SK-N-SH (cell line): Measurements from ENCODE around the gene WBP1L. TPM values are rescaled to one million over a fixed set of nuclear protein-coding genes. Genes with fewer than 3 reads are reported as not detected.

Experiments used
- CTCF ChIA-PET: fragments of 300-600, 350-600 bp; formaldehyde crosslinking; extraction: SDS; loops from one replicate; lab custom pipeline; 2021; lab: Yijun Ruan, JAX
- POLR2A ChIA-PET: fragments of 350-600 bp; sonication (Branson Sonifier 250); formaldehyde crosslinking; extraction: SDS; loops from one replicate; lab custom pipeline; 2020; ENCODE audit warnings: antibody characterized with exemption, inconsistent platforms; lab: Yijun Ruan, JAX
- DNase-seq: peaks from one replicate; pipeline ENCODE4 v3.0.0; 2012
- H2AFZ ChIP-seq: fragments of 200-600 bp; sonication (generic); 2 replicates; pipeline ENCODE4 v1.8.1; 2016; ENCODE audit warnings: antibody characterized with exemption, mild to moderate bottlenecking, low read depth
- H3F3A ChIP-seq: fragments of 200-600 bp; sonication (generic); replicated peaks from 2 replicates; pipeline ENCODE3; 2016; ENCODE audit warnings: antibody characterized with exemption, mild to moderate bottlenecking; ENCODE audit not compliant: insufficient read depth
- H3K27ac ChIP-seq, 2 experiments: fragments of 200-500 bp in 1 of 2; fragments of 200-600 bp in 1 of 2; sonication (Bioruptor generic) in 1 of 2; sonication (generic), shearing (Covaris generic) in 1 of 2; 2 replicates each; pipeline versions ENCODE4 v1.5.1 to v1.6.1; 2014 to 2016; ENCODE audit warnings: low read depth in 2 of 2, inconsistent platforms in 1 of 2, low read length in 1 of 2, mild to moderate bottlenecking in 1 of 2, mixed read lengths in 1 of 2
- H3K27me3 ChIP-seq: fragments of 200-600 bp; sonication (generic), shearing (Covaris generic); 2 replicates; pipeline ENCODE4 v1.6.1; 2016; ENCODE audit warnings: mixed run types; ENCODE audit not compliant: insufficient read depth
- H3K36me3 ChIP-seq, 2 experiments: fragments of 200-500 bp in 1 of 2; fragments of 200-600 bp in 1 of 2; sonication (Bioruptor generic) in 1 of 2; sonication (generic) in 1 of 2; replicated peaks in 1 of 2; 2 replicates each; pipeline versions ENCODE3 to v1.5.1; 2014 to 2016; ENCODE audit warnings: low read length in 1 of 2, mild to moderate bottlenecking in 1 of 2; ENCODE audit not compliant: insufficient read depth in 2 of 2, control insufficient read depth in 1 of 2
- H3K4me1 ChIP-seq, 2 experiments: fragments of 200-500 bp in 1 of 2; fragments of 200-600 bp in 1 of 2; sonication (Bioruptor generic) in 1 of 2; sonication (generic), shearing (Covaris generic) in 1 of 2; 2 replicates each; pipeline versions ENCODE4 v1.5.1 to v1.6.1; 2014 to 2016; ENCODE audit warnings: low read depth in 1 of 2, low read length in 1 of 2, mixed run types in 1 of 2; ENCODE audit not compliant: insufficient read depth in 2 of 2, control insufficient read depth in 1 of 2
- H3K4me2 ChIP-seq: fragments of 200-600 bp; sonication (generic), shearing (Covaris generic); 2 replicates; pipeline ENCODE4 v1.6.1; 2017; ENCODE audit warnings: mixed run types
- H3K4me3 ChIP-seq, 2 experiments: fragments of 200-500 bp in 1 of 2; fragments of 200-600 bp in 1 of 2; sonication (Bioruptor generic) in 1 of 2; sonication (generic), shearing (Covaris generic) in 1 of 2; 2 replicates each; pipeline versions ENCODE4 v1.5.1 to v1.8.1; 2014 to 2016; ENCODE audit warnings: low read depth in 2 of 2, inconsistent platforms in 1 of 2, low read length in 1 of 2, mild to moderate bottlenecking in 1 of 2, mixed read lengths in 1 of 2, moderate library complexity in 1 of 2
- H3K79me2 ChIP-seq: fragments of 200-600 bp; sonication (generic); 2 replicates; pipeline ENCODE4 v1.8.1; 2017; ENCODE audit warnings: mild to moderate bottlenecking; ENCODE audit not compliant: insufficient read depth
- H3K9ac ChIP-seq: fragments of 200-600 bp; sonication (generic); 2 replicates; pipeline ENCODE4 v1.6.1; 2017; ENCODE audit warnings: mixed run types
- H3K9me2 ChIP-seq: fragments of 200-600 bp; sonication (generic); 2 replicates; pipeline ENCODE4 v1.6.1; 2017; ENCODE audit warnings: mixed run types
- H3K9me3 ChIP-seq: fragments of 200-600 bp; sonication (generic); 2 replicates; pipeline ENCODE4 v1.6.1; 2017; ENCODE audit warnings: mixed run types, mild to moderate bottlenecking, moderate library complexity
- H4K20me1 ChIP-seq: fragments of 200-600 bp; sonication (generic); 2 replicates; pipeline ENCODE4 v1.6.1; 2017; ENCODE audit warnings: mild to moderate bottlenecking, mixed run types; ENCODE audit not compliant: insufficient read depth
- CHD2 ChIP-seq: fragments of 150-350 bp; IDR thresholded peaks from 2 replicates; pipeline ENCODE4 v1.6.1; 2018; ENCODE audit warnings: low read length; ENCODE audit not compliant: partially characterized antibody
- ELF1 ChIP-seq: IDR thresholded peaks from 2 replicates; pipeline ENCODE4 v1.4.0; 2012
- FOSL2 ChIP-seq: IDR thresholded peaks from 2 replicates; pipeline ENCODE4 v1.4.0; 2012; ENCODE audit warnings: low read depth, mild to moderate bottlenecking, moderate library complexity, borderline replicate concordance
- FOXJ3 ChIP-seq: sonication (generic); formaldehyde crosslinking; IDR thresholded peaks from 2 replicates; pipeline ENCODE4 v1.5.1; 2020; ENCODE audit warnings: mild to moderate bottlenecking, missing genetic modification reagents
- FOXM1 ChIP-seq: IDR thresholded peaks from 2 replicates; pipeline ENCODE4 v1.4.0; 2012; ENCODE audit warnings: low read depth, mild to moderate bottlenecking
- GATA2 ChIP-seq: sonication (generic); formaldehyde crosslinking; IDR thresholded peaks from 2 replicates; pipeline ENCODE4 v1.5.0; 2020; ENCODE audit warnings: mild to moderate bottlenecking, missing genetic modification reagents
- JUND ChIP-seq: IDR thresholded peaks from 2 replicates; pipeline ENCODE4 v1.4.0; 2012
- MEF2A ChIP-seq: IDR thresholded peaks from 2 replicates; pipeline ENCODE4 v1.4.0; 2012; ENCODE audit warnings: low read depth, borderline replicate concordance
- MXI1 ChIP-seq: IDR thresholded peaks from 2 replicates; pipeline ENCODE4 v1.6.1; 2012; ENCODE audit warnings: mild to moderate bottlenecking, low read depth, low read length, improper control_type of control experiment
- NFIC ChIP-seq: IDR thresholded peaks from 2 replicates; pipeline ENCODE4 v1.4.0; 2012; ENCODE audit warnings: borderline replicate concordance
- NRF1 ChIP-seq: IDR thresholded peaks from 2 replicates; pipeline ENCODE4 v1.6.1; 2012; ENCODE audit warnings: low read depth, mild to moderate bottlenecking, low read length
- POLR2AphosphoS5 ChIP-seq: IDR thresholded peaks from 2 replicates; pipeline ENCODE4 v1.6.1; 2012; ENCODE audit warnings: low read depth, low read length
- RAD21 ChIP-seq: IDR thresholded peaks from 2 replicates; pipeline ENCODE4 v1.6.1; 2012; ENCODE audit warnings: mild to moderate bottlenecking, low read length
- SIN3A ChIP-seq: IDR thresholded peaks from 2 replicates; pipeline ENCODE4 v1.6.1; 2012; ENCODE audit warnings: low read depth, mild to moderate bottlenecking, low read length, moderate library complexity, borderline replicate concordance
- SMC3 ChIP-seq: IDR thresholded peaks from 2 replicates; pipeline ENCODE4 v1.6.1; 2012; ENCODE audit warnings: low read depth, low read length, improper control_type of control experiment
- TEAD4 ChIP-seq: IDR thresholded peaks from 2 replicates; pipeline ENCODE4 v1.4.0; 2012; ENCODE audit warnings: mild to moderate bottlenecking, borderline replicate concordance; ENCODE audit not compliant: insufficient read depth
- YY1 ChIP-seq: IDR thresholded peaks from 2 replicates; pipeline ENCODE4 v1.4.0; 2012; ENCODE audit warnings: low read depth, mild to moderate bottlenecking
- WGBS: methylation state at CpG from one replicate; pipeline ENCODE4 v1.1.6; 2017; ENCODE audit warnings: low lambda C conversion rate; 5-methylcytosine and 5-hydroxymethylcytosine counted together
- polyA plus RNA-seq, 3 experiments: library from polyadenylated mRNA; depleted of rRNA; stranded (reverse); fragments of >200 nt; gene quantifications; 2 replicates each; pipeline ENCODE4 v1.2.3, GENCODE V29; 2012
- TF ChIP-seq, protein P1 (sequence below): IDR thresholded peaks from 2 replicates; pipeline ENCODE4 v1.4.0; 2012; ENCODE audit warnings: low read depth, borderline replicate concordance
- TF ChIP-seq, protein P2 (sequence below): fragments of 150-350 bp; IDR thresholded peaks from 2 replicates; pipeline ENCODE4 v1.6.1; 2017; ENCODE audit warnings: antibody characterized with exemption, low read length, low read depth, borderline replicate concordance
- TF ChIP-seq, protein P3 (sequence below): IDR thresholded peaks from 2 replicates; pipeline ENCODE4; 2012
- TF ChIP-seq, protein P4 (sequence below): IDR thresholded peaks from 2 replicates; pipeline ENCODE4 v1.4.0; 2012; ENCODE audit warnings: low read depth, borderline replicate concordance
- TF ChIP-seq, protein P5 (sequence below): fragments of 150-350 bp; IDR thresholded peaks from 2 replicates; pipeline ENCODE4 v1.6.1; 2016; ENCODE audit warnings: mild to moderate bottlenecking, low read depth, low read length

Gene WBP1L
- polyA plus RNA-seq, 1 of the 3 experiments (the other 2 are of a cell fraction), result 22.8 TPM

DNA sequence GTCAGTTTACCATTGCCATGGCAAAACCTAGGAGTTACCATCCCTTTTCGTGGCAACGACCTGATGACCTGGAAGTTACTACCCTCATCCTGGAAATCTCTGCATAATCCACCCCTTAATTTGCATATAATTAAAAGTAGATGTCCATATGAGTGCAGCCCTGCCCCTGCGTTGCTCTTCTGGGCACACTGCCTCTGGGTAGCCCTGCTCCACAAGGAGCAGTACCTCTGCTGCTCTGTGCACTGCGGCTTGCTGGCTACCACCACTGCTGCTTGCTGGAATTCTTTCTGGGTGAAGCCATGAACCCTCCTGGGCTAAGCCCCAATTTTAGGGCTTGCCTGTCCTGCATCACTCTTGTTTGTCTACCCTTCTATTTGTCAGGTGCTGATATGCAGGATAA, 80.9 kb downstream of the WBP1L start:
- ChIA-PET POLR2A (no interaction called here), CTCF (interaction anchor here (1.0 kb wide), 1 partner anchor 77 kb away, joined by 4 read pairs; no protein-coding TSS in a partner anchor)
- no peaks in the 10 kb centered on the region for H3K4me1 ChIP-seq
- H3K79me2 ChIP-seq, result no peaks in the 10 kb centered on the region
- no peak overlapping the region for H3K9ac ChIP-seq
- no peak overlapping the region for H3K4me3 ChIP-seq
- no peaks in the 10 kb centered on the region for H3F3A ChIP-seq
- TF ChIP-seq TEAD4 (no peak), ELF1 (no peak), JUND (no peak), CHD2 (no peak), POLR2AphosphoS5 (no peak), FOXJ3 (CRISPR knock-in tag) (no peak), MEF2A (no peak), SMC3 (no peak), FOXM1 (no peak), FOSL2 (no peak), GATA2 (no peak), RAD21 (no peak), NFIC (no peak), MXI1 (no peak), YY1 (no peak)
- TF ChIP-seq, protein P1, sequence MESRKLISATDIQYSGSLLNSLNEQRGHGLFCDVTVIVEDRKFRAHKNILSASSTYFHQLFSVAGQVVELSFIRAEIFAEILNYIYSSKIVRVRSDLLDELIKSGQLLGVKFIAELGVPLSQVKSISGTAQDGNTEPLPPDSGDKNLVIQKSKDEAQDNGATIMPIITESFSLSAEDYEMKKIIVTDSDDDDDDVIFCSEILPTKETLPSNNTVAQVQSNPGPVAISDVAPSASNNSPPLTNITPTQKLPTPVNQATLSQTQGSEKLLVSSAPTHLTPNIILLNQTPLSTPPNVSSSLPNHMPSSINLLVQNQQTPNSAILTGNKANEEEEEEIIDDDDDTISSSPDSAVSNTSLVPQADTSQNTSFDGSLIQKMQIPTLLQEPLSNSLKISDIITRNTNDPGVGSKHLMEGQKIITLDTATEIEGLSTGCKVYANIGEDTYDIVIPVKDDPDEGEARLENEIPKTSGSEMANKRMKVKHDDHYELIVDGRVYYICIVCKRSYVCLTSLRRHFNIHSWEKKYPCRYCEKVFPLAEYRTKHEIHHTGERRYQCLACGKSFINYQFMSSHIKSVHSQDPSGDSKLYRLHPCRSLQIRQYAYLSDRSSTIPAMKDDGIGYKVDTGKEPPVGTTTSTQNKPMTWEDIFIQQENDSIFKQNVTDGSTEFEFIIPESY, result no peak
- TF ChIP-seq, protein P2, sequence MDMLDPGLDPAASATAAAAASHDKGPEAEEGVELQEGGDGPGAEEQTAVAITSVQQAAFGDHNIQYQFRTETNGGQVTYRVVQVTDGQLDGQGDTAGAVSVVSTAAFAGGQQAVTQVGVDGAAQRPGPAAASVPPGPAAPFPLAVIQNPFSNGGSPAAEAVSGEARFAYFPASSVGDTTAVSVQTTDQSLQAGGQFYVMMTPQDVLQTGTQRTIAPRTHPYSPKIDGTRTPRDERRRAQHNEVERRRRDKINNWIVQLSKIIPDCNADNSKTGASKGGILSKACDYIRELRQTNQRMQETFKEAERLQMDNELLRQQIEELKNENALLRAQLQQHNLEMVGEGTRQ, result no peak
- no peak overlapping the region for H3K4me2 ChIP-seq
- no peaks in the 10 kb centered on the region for H4K20me1 ChIP-seq
- WGBS, result 77% methylated on average over 4 of the region's 4 CpGs
- H2AFZ ChIP-seq, result no peak overlapping the region
- no peaks in the 10 kb centered on the region for H3K36me3 ChIP-seq
- DNase-seq, result no peak
- no peaks in the 10 kb centered on the region for H3K9me3 ChIP-seq
- no peak overlapping the region for H3K27ac ChIP-seq
- no peaks in the 10 kb centered on the region for H3K9me2 ChIP-seq
- H3K27me3 ChIP-seq, result no peaks in the 10 kb centered on the region

DNA sequence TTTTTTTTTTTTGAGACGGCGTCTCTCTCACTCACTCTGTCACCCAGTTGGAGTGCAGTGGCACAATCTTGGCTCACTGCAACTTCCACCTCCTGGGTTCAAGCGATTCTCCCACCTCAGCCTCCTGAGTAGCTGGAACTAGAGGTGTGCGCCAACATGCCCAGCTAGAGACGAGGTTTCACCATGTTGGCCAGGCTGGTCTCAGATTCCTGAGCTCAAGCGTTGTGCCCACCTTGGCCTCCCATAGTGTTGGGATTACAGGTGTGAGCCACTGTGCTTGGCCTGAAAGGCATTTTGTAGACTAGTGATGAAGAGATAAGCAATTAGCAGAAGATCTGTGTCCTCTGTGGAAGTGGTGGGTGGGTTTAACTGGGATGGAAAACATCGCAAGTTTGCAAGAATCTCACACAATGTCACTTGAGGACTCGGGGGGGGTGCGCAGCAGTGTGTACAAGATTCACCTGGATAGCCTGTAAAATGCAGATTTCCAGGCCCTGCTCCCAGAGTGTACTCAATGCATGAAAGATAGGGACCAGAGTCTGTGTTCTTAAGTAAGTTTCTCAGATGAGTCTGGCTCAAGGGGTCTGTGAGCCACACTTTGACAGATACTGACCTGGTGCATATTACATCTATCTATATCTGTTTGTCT, 82.5 kb downstream of the WBP1L start:
- Histone ChIP-seq H3K4me2 (no peak overlapping the region), H3K9me3 (no peaks in the 10 kb centered on the region), H3K27ac (no peak overlapping the region), H3K36me3 (no peaks in the 10 kb centered on the region), H3F3A (no peaks in the 10 kb centered on the region), H2AFZ (no peak overlapping the region), H3K79me2 (no peaks in the 10 kb centered on the region), H3K9me2 (no peaks in the 10 kb centered on the region), H4K20me1 (no peaks in the 10 kb centered on the region), H3K27me3 (no peaks in the 10 kb centered on the region), H3K4me1 (no peaks in the 10 kb centered on the region), H3K9ac (no peak overlapping the region), H3K4me3 (no peak overlapping the region)
- CTCF ChIA-PET, result interaction anchor here (1.0 to 1.7 kb wide), 2 partner anchors 9 to 92 kb away, joined by 4 read pairs; partner anchors contain the start of gene CNNM2
- DNase-seq, result no peak
- TF ChIP-seq, protein P3, sequence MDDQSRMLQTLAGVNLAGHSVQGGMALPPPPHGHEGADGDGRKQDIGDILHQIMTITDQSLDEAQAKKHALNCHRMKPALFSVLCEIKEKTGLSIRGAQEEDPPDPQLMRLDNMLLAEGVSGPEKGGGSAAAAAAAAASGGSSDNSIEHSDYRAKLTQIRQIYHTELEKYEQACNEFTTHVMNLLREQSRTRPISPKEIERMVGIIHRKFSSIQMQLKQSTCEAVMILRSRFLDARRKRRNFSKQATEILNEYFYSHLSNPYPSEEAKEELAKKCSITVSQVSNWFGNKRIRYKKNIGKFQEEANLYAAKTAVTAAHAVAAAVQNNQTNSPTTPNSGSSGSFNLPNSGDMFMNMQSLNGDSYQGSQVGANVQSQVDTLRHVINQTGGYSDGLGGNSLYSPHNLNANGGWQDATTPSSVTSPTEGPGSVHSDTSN, result no peak
- TF ChIP-seq NRF1, result no peak
- TF ChIP-seq MXI1, result no peak
- no peak for TF ChIP-seq SIN3A
- TF ChIP-seq, protein P4, sequence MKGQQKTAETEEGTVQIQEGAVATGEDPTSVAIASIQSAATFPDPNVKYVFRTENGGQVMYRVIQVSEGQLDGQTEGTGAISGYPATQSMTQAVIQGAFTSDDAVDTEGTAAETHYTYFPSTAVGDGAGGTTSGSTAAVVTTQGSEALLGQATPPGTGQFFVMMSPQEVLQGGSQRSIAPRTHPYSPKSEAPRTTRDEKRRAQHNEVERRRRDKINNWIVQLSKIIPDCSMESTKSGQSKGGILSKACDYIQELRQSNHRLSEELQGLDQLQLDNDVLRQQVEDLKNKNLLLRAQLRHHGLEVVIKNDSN, result no peak
- TF ChIP-seq MEF2A, result no peak
- TF ChIP-seq, protein P5, sequence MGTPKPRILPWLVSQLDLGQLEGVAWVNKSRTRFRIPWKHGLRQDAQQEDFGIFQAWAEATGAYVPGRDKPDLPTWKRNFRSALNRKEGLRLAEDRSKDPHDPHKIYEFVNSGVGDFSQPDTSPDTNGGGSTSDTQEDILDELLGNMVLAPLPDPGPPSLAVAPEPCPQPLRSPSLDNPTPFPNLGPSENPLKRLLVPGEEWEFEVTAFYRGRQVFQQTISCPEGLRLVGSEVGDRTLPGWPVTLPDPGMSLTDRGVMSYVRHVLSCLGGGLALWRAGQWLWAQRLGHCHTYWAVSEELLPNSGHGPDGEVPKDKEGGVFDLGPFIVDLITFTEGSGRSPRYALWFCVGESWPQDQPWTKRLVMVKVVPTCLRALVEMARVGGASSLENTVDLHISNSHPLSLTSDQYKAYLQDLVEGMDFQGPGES, result no peak
- WGBS, result 76% methylated on average over 9 of the region's 9 CpGs
- POLR2A ChIA-PET, result no interaction called here
